BLaER1 treated with 17β-estradiol and CSF1 and Interleukin-3, amounts not matched to agents 10 nM and 100 nM (cell line): Measurements from ENCODE around the gene COX8A.

Experiments used
- H3K27ac ChIP-seq, 11 experiments: shearing (Covaris generic); formaldehyde crosslinking; 2 replicates each; pipeline ENCODE4 v1.8.1; 2022
- H3K27me3 ChIP-seq, 11 experiments: shearing (Covaris generic); formaldehyde crosslinking; 2 replicates each; pipeline ENCODE4 v1.8.1; 2022
- H3K36me3 ChIP-seq, 11 experiments: shearing (Covaris generic); formaldehyde crosslinking; 2 replicates each; pipeline ENCODE4 v1.8.1; 2022
- H3K4me1 ChIP-seq, 10 experiments: shearing (Covaris generic); formaldehyde crosslinking; 2 replicates each; pipeline ENCODE4 v1.8.1; 2022
- H3K4me2 ChIP-seq, 11 experiments: shearing (Covaris generic); formaldehyde crosslinking; 2 replicates each; pipeline ENCODE4 v1.8.1; 2022
- H3K4me3 ChIP-seq, 10 experiments: shearing (Covaris generic); formaldehyde crosslinking; 2 replicates each; pipeline ENCODE4 v1.8.1; 2022
- H3K9ac ChIP-seq, 11 experiments: shearing (Covaris generic); formaldehyde crosslinking; 2 replicates each; pipeline ENCODE4 v1.8.1; 2022
- H3K9me3 ChIP-seq, 11 experiments: shearing (Covaris generic); formaldehyde crosslinking; replicated peaks in 1 of 11; 2 replicates each; pipeline ENCODE4 v1.8.1; 2022
- H4K20me1 ChIP-seq, 11 experiments: shearing (Covaris generic); formaldehyde crosslinking; 2 replicates each; pipeline ENCODE4 v1.8.1; 2022
- Cebpa-rat ChIP-seq, 11 experiments: shearing (Covaris generic); IDR thresholded peaks; 2 replicates each; pipeline ENCODE4 v1.8.1; 2022

The COX8A gene

DNA sequence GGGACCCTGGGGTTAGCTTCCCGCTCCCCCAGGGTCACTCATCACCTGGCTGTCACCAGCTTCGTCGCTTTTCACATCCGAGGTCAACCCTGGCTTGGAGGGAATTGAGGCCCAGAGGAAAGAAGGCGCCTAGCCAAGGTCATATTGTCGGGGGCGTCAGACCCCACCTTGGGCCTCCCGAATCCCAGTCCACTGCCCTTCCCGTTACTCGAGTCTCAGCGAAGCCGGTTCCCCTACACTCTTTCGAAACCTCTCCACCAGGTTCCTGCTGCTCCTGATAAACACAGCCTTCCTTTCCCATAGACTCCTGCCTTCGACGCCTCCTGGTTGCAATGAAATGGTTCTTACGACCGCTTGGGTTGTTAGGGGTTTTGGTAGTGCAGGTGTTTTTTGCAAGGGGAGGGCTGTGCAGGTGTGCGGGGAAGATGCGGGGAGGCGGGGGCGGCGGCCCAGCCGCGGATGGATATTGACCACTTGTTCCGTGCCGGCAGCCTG is 35.0 kb upstream of the COX8A start:
- H3K27me3 ChIP-seq = no peaks in the 10 kb centered on the region
- no peaks in the 10 kb centered on the region for H3K9me3 ChIP-seq
- peaks cover 0 to 25% (median 13%) of the 10 kb centered on the region in 11 experiments; a peak in 10 of 22 replicates for H3K36me3 ChIP-seq
- H4K20me1 ChIP-seq = peaks cover 11 to 38% (median 23%) of the 10 kb centered on the region in 11 experiments; a peak in 19 of 22 replicates
- H3K27ac ChIP-seq = peak overlapping the region; percentile 60 to 86 (median 79); a peak in 21 of 22 replicates
- no peak for TF ChIP-seq Cebpa-rat (IDR thresholded peaks at IDR 0.05)
- peak overlapping the region; percentile 72 to 87 (median 78) for H3K4me3 ChIP-seq
- H3K9ac ChIP-seq = peak overlapping the region; percentile 78 to 89 (median 83)
- H3K4me1 ChIP-seq = peaks cover 46 to 63% (median 52%) of the 10 kb centered on the region in 10 experiments
- H3K4me2 ChIP-seq = peak overlapping the region; percentile 93 to 99 (median 97)

DNA sequence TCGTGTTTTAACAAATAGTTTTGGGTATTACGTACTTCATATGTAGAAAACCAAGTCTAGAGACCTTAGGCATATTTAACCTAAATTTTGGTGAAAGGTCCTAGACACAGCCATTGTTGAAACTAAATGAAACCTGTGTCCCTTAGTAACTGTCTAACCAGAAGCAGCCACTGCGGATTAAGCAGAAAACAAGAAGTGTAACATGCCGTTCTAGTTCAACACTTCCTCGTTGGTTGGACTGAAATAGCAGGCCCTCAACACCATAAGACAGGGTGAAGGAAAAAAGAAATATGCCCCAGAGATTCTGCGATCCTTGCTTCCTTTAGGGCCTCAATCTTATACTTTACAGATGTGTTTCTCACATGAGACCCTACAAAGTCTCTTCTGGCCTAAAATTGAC is 33.6 kb upstream of the COX8A start:
- peaks cover 60 to 73% (median 64%) of the 10 kb centered on the region in 10 experiments for H3K4me1 ChIP-seq
- no peaks in the 10 kb centered on the region for H3K27me3 ChIP-seq
- H3K4me2 ChIP-seq = peak overlapping the region; percentile 93 to 99 (median 97)
- H3K27ac ChIP-seq = peak overlapping the region; percentile 59 to 86 (median 73)
- H3K9ac ChIP-seq = peak overlapping the region; percentile 78 to 89 (median 83); a peak in 21 of 22 replicates
- H3K9me3 ChIP-seq = no peaks in the 10 kb centered on the region
- H3K4me3 ChIP-seq = peak overlapping the region in 9 of 10 experiments; percentile 72 to 87 (median 77); a peak in 11 of 20 replicates
- peaks cover 20 to 51% (median 36%) of the 10 kb centered on the region in 11 experiments; a peak in 19 of 22 replicates for H4K20me1 ChIP-seq
- H3K36me3 ChIP-seq = peaks cover 0 to 36% (median 13%) of the 10 kb centered on the region in 11 experiments; a peak in 10 of 22 replicates
- no peak for TF ChIP-seq Cebpa-rat (IDR thresholded peaks at IDR 0.05)

DNA sequence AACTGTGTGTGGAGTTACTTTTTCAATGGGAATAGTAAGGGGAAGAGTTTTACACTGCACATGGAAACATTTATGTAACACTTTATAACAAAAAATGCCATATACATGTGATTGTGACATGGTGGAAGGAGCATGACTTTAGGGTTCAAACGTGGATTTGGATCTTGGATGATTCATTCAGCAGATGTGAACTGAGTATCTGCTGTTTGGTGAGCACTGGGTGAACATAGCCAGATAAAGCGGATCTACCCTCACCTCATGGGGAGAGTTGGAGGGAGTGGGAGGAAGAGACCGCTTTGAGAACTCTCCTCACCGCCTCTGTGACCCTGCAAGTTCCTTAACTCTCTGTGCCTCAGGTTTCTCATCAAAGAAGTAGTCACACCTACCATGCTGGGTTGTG is 32.5 kb upstream of the COX8A start:
- no peaks in the 10 kb centered on the region for H3K9me3 ChIP-seq
- peak overlapping the region in 8 of 11 experiments; percentile 81 to 89 (median 85); a peak in 8 of 22 replicates for H3K9ac ChIP-seq
- H3K36me3 ChIP-seq = peaks cover 9 to 47% (median 23%) of the 10 kb centered on the region in 11 experiments
- H3K4me3 ChIP-seq = no peak overlapping the region
- H3K4me2 ChIP-seq = peak overlapping the region in 8 of 11 experiments; percentile 93 to 99 (median 97); a peak in 17 of 22 replicates
- peak overlapping the region in 4 of 11 experiments; percentile 59 to 86 (median 74); a peak in 3 of 22 replicates for H3K27ac ChIP-seq
- TF ChIP-seq Cebpa-rat (IDR thresholded peaks at IDR 0.05) = no peak
- H4K20me1 ChIP-seq = peaks cover 24 to 58% (median 42%) of the 10 kb centered on the region in 11 experiments; a peak in 19 of 22 replicates
- peaks cover 60 to 73% (median 65%) of the 10 kb centered on the region in 10 experiments for H3K4me1 ChIP-seq
- H3K27me3 ChIP-seq = no peaks in the 10 kb centered on the region

DNA sequence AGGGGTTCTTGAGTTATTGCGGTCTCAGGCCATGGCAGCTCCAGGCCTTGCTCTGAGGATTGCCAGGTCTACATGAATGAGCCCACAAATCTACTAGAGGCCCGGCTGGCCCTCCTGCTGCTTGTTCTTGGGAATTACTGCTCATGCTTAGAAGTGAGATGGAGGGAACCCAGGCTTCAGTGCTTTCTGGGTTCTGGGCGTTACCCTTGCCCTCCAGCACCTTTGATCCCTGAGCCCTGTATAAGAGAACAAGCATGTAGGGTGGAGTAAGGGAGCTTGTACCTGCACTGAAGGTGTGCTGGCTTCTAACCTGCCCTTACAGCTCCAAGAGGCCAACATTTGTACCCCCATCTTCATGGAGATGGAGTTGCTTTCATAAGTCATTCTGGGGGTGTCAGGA is 31.6 kb upstream of the COX8A start:
- Histone ChIP-seq H4K20me1 (peaks cover 24 to 58% (median 42%) of the 10 kb centered on the region in 11 experiments; a peak in 19 of 22 replicates), H3K36me3 (peaks cover 16 to 56% (median 32%) of the 10 kb centered on the region in 11 experiments)
- TF ChIP-seq Cebpa-rat (IDR thresholded peaks at IDR 0.05) = no peak

DNA sequence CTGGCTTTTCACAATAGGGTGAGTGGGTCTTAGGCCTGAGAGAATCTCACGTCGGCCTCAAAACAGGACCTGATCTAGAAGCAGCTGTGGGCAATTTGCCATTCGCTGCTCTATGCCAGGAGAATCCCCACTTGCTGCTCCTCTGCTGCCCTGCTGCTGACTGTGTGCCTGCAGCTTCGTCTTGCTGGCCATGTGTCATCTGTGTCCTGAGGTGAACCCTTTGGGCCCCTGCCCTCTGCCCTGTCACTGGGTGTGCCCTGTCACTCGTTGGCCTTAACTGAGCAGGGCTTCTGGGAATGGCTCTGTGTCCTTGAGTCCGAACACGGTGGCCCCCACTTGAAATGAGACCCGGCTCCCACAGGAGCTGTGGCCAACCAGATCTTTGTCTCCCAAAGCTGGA is 29.4 kb upstream of the COX8A start:
- Histone ChIP-seq H4K20me1 (peaks cover 24 to 55% (median 42%) of the 10 kb centered on the region in 11 experiments; a peak in 19 of 22 replicates), H3K9me3 (no peaks in the 10 kb centered on the region), H3K4me2 (peak overlapping the region in 10 of 11 experiments; percentile 40 to 58 (median 48); a peak in 18 of 22 replicates), H3K36me3 (peaks cover 23 to 78% (median 47%) of the 10 kb centered on the region in 11 experiments), H3K27me3 (no peaks in the 10 kb centered on the region), H3K9ac (peak overlapping the region in 9 of 11 experiments; percentile 10 to 59 (median 36); a peak in 17 of 22 replicates), H3K27ac (peak overlapping the region in 3 of 11 experiments; percentile 10 to 35 (median 17); a peak in 1 of 22 replicates), H3K4me1 (peaks cover 44 to 58% (median 53%) of the 10 kb centered on the region in 10 experiments), H3K4me3 (no peak overlapping the region)
- TF ChIP-seq Cebpa-rat (IDR thresholded peaks at IDR 0.05) = no peak

More for the DNA sequence above, 31.6 kb upstream of the COX8A start:
- Histone ChIP-seq H3K4me3 (no peak overlapping the region), H3K27ac (peak overlapping the region in 1 of 11 experiments; percentile 29; a peak in 2 of 22 replicates), H3K4me1 (peaks cover 56 to 69% (median 63%) of the 10 kb centered on the region in 10 experiments), H3K9me3 (no peaks in the 10 kb centered on the region), H3K4me2 (peak overlapping the region in 7 of 11 experiments; percentile 2 to 98 (median 17); a peak in 4 of 22 replicates), H3K9ac (peak overlapping the region; percentile 5 to 89 (median 37); a peak in 14 of 22 replicates), H3K27me3 (no peaks in the 10 kb centered on the region)

DNA sequence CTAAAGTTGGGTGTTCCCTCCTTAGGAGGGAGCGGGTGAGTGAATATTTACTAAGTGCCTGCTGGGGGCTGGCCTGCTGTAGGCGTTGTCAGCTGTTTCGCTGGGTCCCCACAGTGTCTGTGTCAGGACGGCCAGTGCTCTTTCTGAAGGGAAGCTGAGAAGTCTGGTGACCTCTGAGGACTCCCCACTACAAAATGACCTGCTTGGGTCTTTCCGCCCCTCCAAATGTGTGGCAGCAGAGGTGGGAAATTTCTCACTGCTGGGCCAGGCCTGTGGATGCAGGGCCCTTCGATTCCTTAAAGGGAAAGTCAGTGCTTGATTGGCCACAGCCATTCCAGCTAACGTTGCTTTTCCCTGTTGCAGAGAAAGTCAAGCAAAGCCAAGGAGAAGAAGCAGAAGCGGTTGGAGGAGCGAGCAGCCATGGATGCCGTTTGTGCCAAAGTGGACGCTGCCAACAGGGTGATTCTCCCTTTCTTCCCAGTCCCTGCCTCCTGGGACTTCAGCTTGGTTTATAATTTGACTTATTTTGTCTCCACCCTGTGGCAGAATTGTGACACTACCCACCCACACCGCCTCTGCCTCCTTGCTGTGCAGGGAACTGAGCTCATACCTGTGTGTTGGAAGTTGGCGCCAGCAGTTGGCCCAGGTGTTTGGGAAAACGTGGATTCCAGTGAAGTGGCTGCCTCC is 28.8 kb upstream of the COX8A start:
- Histone ChIP-seq H4K20me1 (peaks cover 24 to 56% (median 42%) of the 10 kb centered on the region in 11 experiments; a peak in 19 of 22 replicates), H3K4me3 (no peak overlapping the region), H3K27me3 (no peaks in the 10 kb centered on the region), H3K27ac (peak overlapping the region in 4 of 11 experiments; percentile 3 to 35 (median 14); a peak in 5 of 22 replicates), H3K9me3 (no peaks in the 10 kb centered on the region), H3K4me1 (peaks cover 38 to 52% (median 47%) of the 10 kb centered on the region in 10 experiments), H3K36me3 (peaks cover 25 to 84% (median 51%) of the 10 kb centered on the region in 11 experiments), H3K9ac (peak overlapping the region in 10 of 11 experiments; percentile 2 to 59 (median 30); a peak in 17 of 22 replicates), H3K4me2 (peak overlapping the region; percentile 33 to 58 (median 47); a peak in 21 of 22 replicates)
- no peak for TF ChIP-seq Cebpa-rat (IDR thresholded peaks at IDR 0.05)

DNA sequence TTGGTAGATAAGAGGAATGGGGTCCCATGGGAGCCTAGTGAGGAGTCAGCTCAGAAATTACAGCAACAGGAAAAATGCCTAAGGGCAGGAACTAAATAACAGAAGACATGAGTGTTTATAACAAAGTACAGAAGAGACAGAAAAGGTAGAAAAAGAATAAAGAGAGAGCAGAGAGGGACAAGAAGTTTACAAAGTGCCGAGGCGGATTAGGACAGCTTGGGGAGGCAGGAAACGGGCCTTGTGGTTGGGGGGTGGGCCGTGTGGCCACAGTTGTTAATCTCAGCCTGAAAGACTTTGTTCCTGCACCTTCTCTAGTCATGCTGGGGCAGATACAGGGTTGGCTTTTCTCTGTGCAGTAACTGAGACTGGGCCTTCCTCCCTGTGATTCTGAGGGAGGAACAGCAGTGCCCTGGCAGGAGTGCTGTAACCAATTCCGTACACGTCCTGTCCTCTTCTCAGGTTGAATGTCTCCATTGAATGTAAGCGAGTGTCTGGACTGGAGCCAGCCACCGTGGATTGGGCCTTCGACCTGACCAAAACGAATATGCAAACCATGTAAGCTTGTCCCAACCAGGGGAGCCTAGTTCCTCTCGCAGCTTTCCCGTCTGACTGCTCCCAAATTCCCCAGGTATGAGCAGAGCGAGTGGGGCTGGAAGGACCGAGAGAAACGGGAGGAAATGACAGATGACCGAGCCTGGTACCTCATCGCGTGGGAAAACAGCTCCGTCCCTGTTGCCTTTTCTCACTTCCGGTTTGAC is 22.5 kb upstream of the COX8A start:
- H3K4me1 ChIP-seq = peaks cover 11 to 37% (median 23%) of the 10 kb centered on the region in 10 experiments
- no peaks in the 10 kb centered on the region for H3K9me3 ChIP-seq
- peak overlapping the region in 2 of 10 experiments; percentile 2 to 36; a peak in 2 of 20 replicates for H3K4me3 ChIP-seq
- H4K20me1 ChIP-seq = peaks cover 0 to 34% (median 12%) of the 10 kb centered on the region in 11 experiments; a peak in 10 of 22 replicates
- peak overlapping the region; percentile 45 to 84 (median 78) for H3K4me2 ChIP-seq
- peak overlapping the region; percentile 7 to 67 (median 62); a peak in 19 of 22 replicates for H3K9ac ChIP-seq
- no peak for TF ChIP-seq Cebpa-rat (IDR thresholded peaks at IDR 0.05)
- H3K36me3 ChIP-seq = peaks cover 59 to 90% (median 82%) of the 10 kb centered on the region in 11 experiments
- H3K27me3 ChIP-seq = no peaks in the 10 kb centered on the region
- peak overlapping the region in 10 of 11 experiments; percentile 9 to 63 (median 47); a peak in 18 of 22 replicates for H3K27ac ChIP-seq

DNA sequence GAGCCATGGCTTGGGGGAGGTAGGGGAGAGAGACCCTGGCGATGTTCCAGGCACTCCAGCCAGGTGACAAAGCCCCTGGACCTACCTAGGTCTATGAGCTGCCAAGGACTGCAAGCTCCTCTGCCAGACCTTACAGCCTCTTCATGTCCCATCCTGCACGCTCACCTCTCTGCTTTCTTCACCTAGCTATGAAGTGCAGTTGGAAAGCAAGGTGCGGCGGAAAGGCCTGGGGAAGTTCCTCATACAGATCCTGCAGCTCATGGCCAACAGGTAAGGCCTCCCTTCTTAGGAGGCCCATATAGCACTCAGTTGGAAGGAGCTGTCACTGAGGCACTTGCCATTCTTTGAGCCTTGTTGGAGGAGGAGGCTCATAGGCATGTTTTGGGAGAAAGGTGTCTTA is 21.9 kb upstream of the COX8A start:
- peak overlapping the region in 10 of 11 experiments; percentile 45 to 84 (median 78); a peak in 20 of 22 replicates for H3K4me2 ChIP-seq
- H3K27ac ChIP-seq = peak overlapping the region in 7 of 11 experiments; percentile 40 to 63 (median 56); a peak in 13 of 22 replicates

More for the DNA sequence above, 21.9 kb upstream of the COX8A start:
- H3K36me3 ChIP-seq = peaks cover 54 to 89% (median 81%) of the 10 kb centered on the region in 11 experiments
- H4K20me1 ChIP-seq = peaks cover 0 to 37% (median 12%) of the 10 kb centered on the region in 11 experiments; a peak in 11 of 22 replicates
- 0 out of 20 replicates have a peak overlapping the region, but pooled peaks of 1 of the 10 experiments have one; percentile 2 for H3K4me3 ChIP-seq
- H3K4me1 ChIP-seq = peaks cover 11 to 37% (median 24%) of the 10 kb centered on the region in 10 experiments
- no peaks in the 10 kb centered on the region for H3K27me3 ChIP-seq
- no peak for TF ChIP-seq Cebpa-rat (IDR thresholded peaks at IDR 0.05)
- no peaks in the 10 kb centered on the region for H3K9me3 ChIP-seq
- peak overlapping the region in 7 of 11 experiments; percentile 42 to 67 (median 64); a peak in 9 of 22 replicates for H3K9ac ChIP-seq
